Hepatocyte (in vitro differentiated cells): ENCODE measurements around the gene QRSL1. TPM values are rescaled to one million over a fixed set of nuclear protein-coding genes. Genes with fewer than 3 reads are reported as not detected.

Experiments
- DNase-seq: peaks from one replicate; pipeline ENCODE4 v3.0.0-alpha.2; 2016; ENCODE audit warnings: low spot score
- H2AFZ ChIP-seq: fragments of 200-600 bp; sonication (generic); 2 replicates; pipeline ENCODE4 v1.6.0; 2016; ENCODE audit warnings: antibody characterized with exemption, mild to moderate bottlenecking
- H3K27ac ChIP-seq: fragments of 200-600 bp; sonication (generic); 2 replicates; pipeline ENCODE4 v1.5.1; 2016; ENCODE audit warnings: mild to moderate bottlenecking
- H3K27me3 ChIP-seq: fragments of 200-600 bp; sonication (generic); 2 replicates; pipeline ENCODE4 v1.6.1; 2016
- H3K36me3 ChIP-seq: fragments of 200-600 bp; sonication (generic); replicated peaks from 2 replicates; pipeline ENCODE4 v1.5.1; 2016; ENCODE audit warnings: low read depth; ENCODE audit not compliant: insufficient read depth
- H3K4me1 ChIP-seq: fragments of 200-600 bp; sonication (generic); 2 replicates; pipeline ENCODE4 v1.5.1; 2016; ENCODE audit warnings: mild to moderate bottlenecking, moderate library complexity; ENCODE audit not compliant: insufficient read depth
- H3K4me2 ChIP-seq: fragments of 200-600 bp; sonication (generic); 2 replicates; pipeline ENCODE4 v1.6.0; 2016
- H3K4me3 ChIP-seq: fragments of 200-600 bp; sonication (generic); 2 replicates; pipeline ENCODE4 v1.5.1; 2016; ENCODE audit warnings: mild to moderate bottlenecking
- H3K79me2 ChIP-seq: fragments of 200-600 bp; sonication (generic); 2 replicates; pipeline ENCODE4 v1.6.0; 2017; ENCODE audit warnings: mild to moderate bottlenecking
- H3K9me2 ChIP-seq: fragments of 200-600 bp; sonication (generic); replicated peaks from 2 replicates; pipeline ENCODE4 v1.6.0; 2017; ENCODE audit warnings: mild to moderate bottlenecking; ENCODE audit not compliant: insufficient read depth
- H3K9me3 ChIP-seq: fragments of 200-600 bp; sonication (generic); 2 replicates; pipeline ENCODE4 v1.5.1; 2016; ENCODE audit warnings: low read depth, mild to moderate bottlenecking
- H4K20me1 ChIP-seq: fragments of 200-600 bp; sonication (generic); 2 replicates; pipeline ENCODE4 v1.6.0; 2016; ENCODE audit warnings: mild to moderate bottlenecking; ENCODE audit not compliant: insufficient read depth, poor library complexity, severe bottlenecking
- EZH2 ChIP-seq: fragments of 200-600 bp; sonication (generic); IDR thresholded peaks from 2 replicates; pipeline ENCODE4 v1.6.1; 2016; ENCODE audit warnings: antibody characterized with exemption, mild to moderate bottlenecking, borderline replicate concordance
- EZH2phosphoT487 ChIP-seq: fragments of 200-600 bp; sonication (generic); IDR thresholded peaks from one replicate; pipeline ENCODE4 v1.6.1; 2018; ENCODE audit warnings: antibody characterized with exemption, mild to moderate bottlenecking, low read depth, moderate library complexity; ENCODE audit not compliant: unreplicated experiment, severe bottlenecking
- WGBS: methylation state at CpG from one replicate; pipeline ENCODE4 v1.1.6; 2016; ENCODE audit warnings: low lambda C conversion rate; ENCODE audit errors: missing lambda C conversion rate; 5-methylcytosine and 5-hydroxymethylcytosine counted together
- polyA plus RNA-seq: library from polyadenylated mRNA; unstranded; fragments of >200 nt; fragmentation: Nextera tagmentation; extraction: Ambion mirVana; gene quantifications from 2 replicates; pipeline ENCODE4 v1.2.1, GENCODE V29; 2016
- total RNA-seq: library from RNA; depleted of rRNA; stranded (reverse); fragments of >200 nt; gene quantifications from 2 replicates; pipeline ENCODE4 v1.2.3, GENCODE V29; 2014
- TF ChIP-seq, protein P1 (sequence below): fragments of 200-600 bp; sonication (generic); IDR thresholded peaks from 2 replicates; pipeline ENCODE4 v1.5.1; 2016; ENCODE audit warnings: antibody characterized with exemption, mild to moderate bottlenecking; ENCODE audit not compliant: poor library complexity

Gene QRSL1
- total and polyA plus RNA-seq, 2 experiments from 2014 or later, result 9.9 to 13.6 TPM

DNA sequence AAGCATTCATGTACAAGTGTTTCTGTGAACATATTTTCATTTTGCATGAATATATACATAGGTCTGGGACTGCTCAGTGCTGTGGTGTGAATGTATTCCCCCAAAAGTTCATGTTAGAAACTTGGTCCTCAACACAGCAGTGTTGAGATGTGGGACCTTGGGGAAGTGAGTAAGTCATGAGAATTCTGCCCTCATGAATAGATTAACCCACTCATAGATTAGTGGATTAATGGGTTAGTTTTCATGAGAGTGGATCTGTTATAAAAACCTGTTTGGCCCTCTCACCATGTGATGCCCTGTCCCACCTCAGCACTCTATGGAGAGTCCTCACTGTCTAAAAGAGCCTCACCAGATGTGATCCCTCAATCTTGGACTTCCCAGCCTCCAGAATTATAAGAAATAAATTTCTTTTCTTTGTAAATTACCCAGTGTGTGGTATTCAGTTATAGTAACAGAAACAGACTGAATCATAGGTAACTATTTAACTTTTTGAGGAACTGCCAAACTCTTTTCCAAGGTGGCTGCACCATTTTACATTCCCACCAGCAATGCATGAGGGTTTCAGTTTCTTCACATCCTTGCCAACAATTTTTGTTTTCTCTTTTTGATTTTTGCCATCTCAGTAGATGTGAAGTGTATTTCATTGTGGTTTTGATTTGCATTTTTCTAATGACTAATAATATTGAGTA lies 45.3 kb downstream of the QRSL1 start:
- no peaks in the 10 kb centered on the region for H3K79me2 ChIP-seq
- H2AFZ ChIP-seq, result no peak overlapping the region
- no peak overlapping the region for H3K27ac ChIP-seq
- DNase-seq, result no peak
- no peaks in the 10 kb centered on the region for H3K9me3 ChIP-seq
- TF ChIP-seq, protein P1, sequence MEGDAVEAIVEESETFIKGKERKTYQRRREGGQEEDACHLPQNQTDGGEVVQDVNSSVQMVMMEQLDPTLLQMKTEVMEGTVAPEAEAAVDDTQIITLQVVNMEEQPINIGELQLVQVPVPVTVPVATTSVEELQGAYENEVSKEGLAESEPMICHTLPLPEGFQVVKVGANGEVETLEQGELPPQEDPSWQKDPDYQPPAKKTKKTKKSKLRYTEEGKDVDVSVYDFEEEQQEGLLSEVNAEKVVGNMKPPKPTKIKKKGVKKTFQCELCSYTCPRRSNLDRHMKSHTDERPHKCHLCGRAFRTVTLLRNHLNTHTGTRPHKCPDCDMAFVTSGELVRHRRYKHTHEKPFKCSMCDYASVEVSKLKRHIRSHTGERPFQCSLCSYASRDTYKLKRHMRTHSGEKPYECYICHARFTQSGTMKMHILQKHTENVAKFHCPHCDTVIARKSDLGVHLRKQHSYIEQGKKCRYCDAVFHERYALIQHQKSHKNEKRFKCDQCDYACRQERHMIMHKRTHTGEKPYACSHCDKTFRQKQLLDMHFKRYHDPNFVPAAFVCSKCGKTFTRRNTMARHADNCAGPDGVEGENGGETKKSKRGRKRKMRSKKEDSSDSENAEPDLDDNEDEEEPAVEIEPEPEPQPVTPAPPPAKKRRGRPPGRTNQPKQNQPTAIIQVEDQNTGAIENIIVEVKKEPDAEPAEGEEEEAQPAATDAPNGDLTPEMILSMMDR, result no peak
- TF ChIP-seq EZH2, result no peak
- TF ChIP-seq EZH2phosphoT487, result no peak
- H4K20me1 ChIP-seq, result no peaks in the 10 kb centered on the region
- no peaks in the 10 kb centered on the region for H3K27me3 ChIP-seq
- H3K36me3 ChIP-seq, result no peaks in the 10 kb centered on the region
- no peak overlapping the region for H3K4me2 ChIP-seq
- H3K9me2 ChIP-seq, result no peaks in the 10 kb centered on the region
- H3K4me3 ChIP-seq, result no peak overlapping the region
- H3K4me1 ChIP-seq, result no peaks in the 10 kb centered on the region

DNA sequence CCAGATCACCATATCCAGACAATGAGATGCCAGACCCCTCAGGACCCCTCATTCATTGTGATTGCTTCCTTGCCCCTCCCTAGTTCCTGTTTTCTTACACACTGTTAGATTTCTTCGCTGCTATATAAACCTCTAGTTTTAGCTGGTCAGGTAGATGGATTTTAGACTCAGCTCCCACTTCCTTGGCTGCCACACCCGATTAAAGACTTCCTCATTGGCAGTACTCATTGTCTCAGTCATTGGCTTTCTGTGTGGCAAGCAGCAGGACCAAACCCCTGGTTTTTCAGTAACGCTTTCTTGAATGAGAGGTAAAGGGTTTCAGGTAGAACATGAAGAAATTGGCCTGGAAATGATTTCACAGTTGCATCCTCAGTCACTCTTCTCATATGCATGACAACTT lies 47.9 kb downstream of the QRSL1 start:
- no peaks in the 10 kb centered on the region for H4K20me1 ChIP-seq
- H3K9me2 ChIP-seq, result no peaks in the 10 kb centered on the region
- H3K27ac ChIP-seq, result no peak overlapping the region
- H3K4me3 ChIP-seq, result no peak overlapping the region
- H3K4me1 ChIP-seq, result no peaks in the 10 kb centered on the region
- no peak for TF ChIP-seq EZH2phosphoT487
- TF ChIP-seq, protein P1, result no peak
- TF ChIP-seq EZH2, result no peak
- H3K4me2 ChIP-seq, result no peak overlapping the region
- 91% methylated on average over 3 of the region's 3 CpGs for WGBS
- H3K9me3 ChIP-seq, result no peaks in the 10 kb centered on the region
- H3K36me3 ChIP-seq, result no peaks in the 10 kb centered on the region
- no peaks in the 10 kb centered on the region for H3K27me3 ChIP-seq
- no peak overlapping the region for H2AFZ ChIP-seq
- H3K79me2 ChIP-seq, result no peaks in the 10 kb centered on the region
- DNase-seq, result no peak

DNA sequence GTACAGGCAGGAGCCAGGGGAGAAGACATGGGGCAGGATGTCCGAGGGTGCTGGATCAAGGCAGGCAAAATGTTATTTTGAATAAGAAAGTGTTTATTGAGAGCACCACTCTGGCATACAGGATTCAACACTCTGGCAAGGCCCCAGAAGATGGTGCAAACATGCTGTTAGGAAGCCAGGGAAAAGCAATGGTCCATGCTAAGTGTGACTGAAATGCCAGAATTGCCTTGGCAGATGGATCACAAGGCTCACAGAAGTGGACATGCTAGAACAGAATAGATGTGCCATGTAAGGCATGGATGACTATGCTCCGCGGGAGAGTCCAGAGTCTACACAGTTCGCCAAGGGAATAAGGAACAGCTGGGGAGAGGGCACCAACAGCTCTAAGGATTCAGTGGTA lies 54.6 kb downstream of the QRSL1 start:
- H3K27ac ChIP-seq, result no peak overlapping the region
- H3K27me3 ChIP-seq, result no peaks in the 10 kb centered on the region
- 96% methylated on average over 4 of the region's 4 CpGs for WGBS
- H2AFZ ChIP-seq, result no peak overlapping the region
- no peak for DNase-seq
- no peaks in the 10 kb centered on the region for H4K20me1 ChIP-seq
- no peaks in the 10 kb centered on the region for H3K4me1 ChIP-seq
- no peak for TF ChIP-seq EZH2phosphoT487
- TF ChIP-seq, protein P1, result no peak
- no peak for TF ChIP-seq EZH2
- H3K4me2 ChIP-seq, result no peak overlapping the region
- H3K9me2 ChIP-seq, result no peaks in the 10 kb centered on the region
- H3K4me3 ChIP-seq, result no peak overlapping the region
- H3K79me2 ChIP-seq, result no peaks in the 10 kb centered on the region
- no peaks in the 10 kb centered on the region for H3K36me3 ChIP-seq
- H3K9me3 ChIP-seq, result no peaks in the 10 kb centered on the region

DNA sequence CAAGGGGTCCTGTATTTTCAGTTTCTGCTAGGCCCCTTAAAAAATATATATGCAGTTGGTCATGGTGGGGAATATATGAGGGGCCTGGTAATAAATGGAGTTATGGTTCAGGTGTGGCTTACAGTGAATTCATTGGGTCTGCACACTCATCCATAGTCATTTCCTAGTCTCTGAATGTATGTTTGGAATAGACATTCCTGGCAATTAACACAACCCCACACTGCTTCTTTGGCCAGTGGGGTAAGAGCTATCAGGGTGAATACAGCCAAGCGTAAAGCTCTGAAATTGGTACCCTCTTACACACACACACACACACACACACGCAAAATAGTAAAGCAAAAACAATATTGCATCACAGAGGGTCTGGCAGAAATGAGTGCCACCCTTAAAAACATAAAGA lies 56.5 kb downstream of the QRSL1 start:
- Histone ChIP-seq H3K27me3 (no peaks in the 10 kb centered on the region), H3K36me3 (no peaks in the 10 kb centered on the region), H2AFZ (no peak overlapping the region), H3K79me2 (no peaks in the 10 kb centered on the region), H3K4me2 (no peak overlapping the region), H3K9me2 (no peaks in the 10 kb centered on the region), H3K4me1 (no peaks in the 10 kb centered on the region), H4K20me1 (no peaks in the 10 kb centered on the region), H3K9me3 (no peaks in the 10 kb centered on the region), H3K4me3 (no peak overlapping the region), H3K27ac (no peak overlapping the region)
- WGBS, result 100% methylated on average over 2 of the region's 2 CpGs
- TF ChIP-seq, protein P1, result no peak
- TF ChIP-seq EZH2phosphoT487 (no peak), EZH2 (no peak)
- no peak for DNase-seq
